Left ventricle myocardium inferior (tissue), 1 donor: ENCODE data around the gene SLC25A14. TPM values are rescaled to one million over a fixed set of nuclear protein-coding genes. Genes with fewer than 3 reads are reported as not detected.

Experiments
- DNase-seq: peaks from one replicate; pipeline ENCODE4 v3.0.0-alpha.2; 2020
- H3K27ac ChIP-seq: fragments of 200-600 bp; replicated peaks from 2 replicates; pipeline ENCODE4 v1.8.0; 2021
- H3K27me3 ChIP-seq: fragments of 200-600 bp; 2 replicates; pipeline ENCODE4 v1.8.0; 2021; ENCODE audit warnings: low read depth
- H3K36me3 ChIP-seq: fragments of 200-600 bp; 2 replicates; pipeline ENCODE4 v1.8.0; 2021
- H3K4me1 ChIP-seq: fragments of 200-600 bp; 2 replicates; pipeline ENCODE4 v1.8.0; 2021
- H3K4me3 ChIP-seq: fragments of 200-600 bp; 2 replicates; pipeline ENCODE4 v1.8.0; 2021; ENCODE audit warnings: mild to moderate bottlenecking, moderate library complexity
- H3K9me3 ChIP-seq: fragments of 200-600 bp; replicated peaks from 2 replicates; pipeline ENCODE4 v1.8.0; 2021
- CTCF ChIP-seq: fragments of 200-600 bp; IDR thresholded peaks from 2 replicates; pipeline ENCODE4 v1.8.0; 2021; ENCODE audit warnings: antibody characterized with exemption, mild to moderate bottlenecking, borderline replicate concordance
- intact Hi-C: fragments of 100-400 bp; cut with micrococcal nuclease; formaldehyde crosslinking; loops from one replicate; pipeline ENCODE4 v1.11.0; 2022
- total RNA-seq: library from RNA; stranded (reverse); fragmentation: NEBNext Ultra II Directional; extraction: Animal tissue kit (Norgen Biotek cat#: 25700); gene quantifications from one replicate; pipeline ENCODE4 v1.2.1, GENCODE V29; 2021
- donor health status: DM: no; HTN: yes; CAD: no; lungs with severe emphysema.

SLC25A14 gene
- total RNA-seq, 1 donor from 2014 or later, result 6.7 TPM

- DNase-seq, result no peak
- intact Hi-C loops, result loop anchor here (10.0 kb wide), 1 partner anchor 503 kb away; the partner anchor contains the start of gene ENOX2
- no peak for TF ChIP-seq CTCF
- H3K27me3 ChIP-seq, result no peaks in the 10 kb centered on the region
- no peaks in the 10 kb centered on the region for H3K9me3 ChIP-seq
- peak overlapping the region; percentile 78 for H3K4me3 ChIP-seq
- peaks cover 10% of the 10 kb centered on the region for H3K36me3 ChIP-seq
- H3K27ac ChIP-seq, result peak overlapping the region; percentile 83
- peaks cover 24% of the 10 kb centered on the region for H3K4me1 ChIP-seq
These were observed 62.5 kb downstream of the SLC25A14 start for GRCh38 chrX:130402208-130402684.

- Histone ChIP-seq H3K4me1 (no peaks in the 10 kb centered on the region), H3K27ac (no peak overlapping the region), H3K9me3 (no peaks in the 10 kb centered on the region), H3K4me3 (no peak overlapping the region), H3K27me3 (no peaks in the 10 kb centered on the region), H3K36me3 (peaks cover 19% of the 10 kb centered on the region)
- TF ChIP-seq CTCF, result no peak
- intact Hi-C loops, result no loop called here
- no peak for DNase-seq
These were observed 73.7 kb downstream of the SLC25A14 start for GRCh38 chrX:130413415-130413814.

- Histone ChIP-seq H3K9me3 (no peaks in the 10 kb centered on the region), H3K4me1 (no peaks in the 10 kb centered on the region), H3K27ac (no peak overlapping the region), H3K27me3 (no peaks in the 10 kb centered on the region), H3K4me3 (no peak overlapping the region), H3K36me3 (peaks cover 15% of the 10 kb centered on the region)
- intact Hi-C loops, result no loop called here
- no peak for TF ChIP-seq CTCF
- DNase-seq, result no peak
These were observed 75.1 kb downstream of the SLC25A14 start for GRCh38 chrX:130414800-130415199.

GRCh38 chrX:130415201-130415600 is 75.5 kb downstream of the SLC25A14 start:
- Histone ChIP-seq H3K4me3 (no peak overlapping the region), H3K36me3 (peaks cover 15% of the 10 kb centered on the region), H3K27me3 (no peaks in the 10 kb centered on the region), H3K9me3 (no peaks in the 10 kb centered on the region), H3K27ac (no peak overlapping the region), H3K4me1 (no peaks in the 10 kb centered on the region)
- DNase-seq, result no peak
- intact Hi-C loops, result no loop called here
- no peak for TF ChIP-seq CTCF

- no peak for TF ChIP-seq CTCF
- no peak overlapping the region for H3K4me3 ChIP-seq
- no peaks in the 10 kb centered on the region for H3K27me3 ChIP-seq
- H3K36me3 ChIP-seq, result peaks cover 6% of the 10 kb centered on the region
- H3K27ac ChIP-seq, result no peak overlapping the region
- intact Hi-C loops, result no loop called here
- no peaks in the 10 kb centered on the region for H3K4me1 ChIP-seq
- no peaks in the 10 kb centered on the region for H3K9me3 ChIP-seq
- DNase-seq, result no peak
These were observed 77.1 kb downstream of the SLC25A14 start for GRCh38 chrX:130416785-130417184.
